Smooth muscle cell (in vitro differentiated cells): Measurements from ENCODE around the gene LRRTM3. TPM values are rescaled to one million over a fixed set of nuclear protein-coding genes. Genes with fewer than 3 reads are reported as not detected.

Source experiments
- DNase-seq: peaks from one replicate; lab custom pipeline; 2025; ENCODE audit not compliant: unreplicated experiment; lab: John Stamatoyannopoulos, UW
- H2AFZ ChIP-seq: fragments of 200-600 bp; sonication (generic); 2 replicates; pipeline ENCODE4 v1.6.0; 2016; ENCODE audit warnings: antibody characterized with exemption, low read depth, mild to moderate bottlenecking
- H3F3A ChIP-seq: fragments of 200-600 bp; sonication (generic); 2 replicates; pipeline ENCODE4 v1.6.0; 2017; ENCODE audit warnings: antibody characterized with exemption, low read depth
- H3K27ac ChIP-seq: fragments of 200-600 bp; sonication (generic); 2 replicates; pipeline ENCODE4 v1.5.1; 2016; ENCODE audit warnings: low read depth, mild to moderate bottlenecking
- H3K27me3 ChIP-seq: fragments of 200-600 bp; sonication (generic); 2 replicates; pipeline ENCODE4 v1.6.1; 2016; ENCODE audit warnings: low read depth, mild to moderate bottlenecking
- H3K36me3 ChIP-seq: fragments of 200-600 bp; sonication (generic); 2 replicates; pipeline ENCODE4 v1.5.1; 2016; ENCODE audit warnings: low read depth
- H3K4me1 ChIP-seq: fragments of 200-600 bp; sonication (generic); 2 replicates; pipeline ENCODE4 v1.5.1; 2016; ENCODE audit warnings: low read depth
- H3K4me2 ChIP-seq: fragments of 200-600 bp; sonication (generic); 2 replicates; pipeline ENCODE4 v1.6.0; 2016; ENCODE audit warnings: mild to moderate bottlenecking
- H3K4me3 ChIP-seq: fragments of 200-600 bp; sonication (generic); 2 replicates; pipeline ENCODE4 v1.5.1; 2016; ENCODE audit warnings: mild to moderate bottlenecking
- H3K79me2 ChIP-seq: fragments of 200-600 bp; sonication (generic); 2 replicates; pipeline ENCODE4 v1.6.0; 2016; ENCODE audit warnings: low read depth, mild to moderate bottlenecking
- H3K9ac ChIP-seq: fragments of 200-600 bp; sonication (generic); 2 replicates; pipeline ENCODE4 v1.6.0; 2016; ENCODE audit warnings: low read depth
- H3K9me3 ChIP-seq: fragments of 200-600 bp; sonication (generic); replicated peaks from 2 replicates; pipeline ENCODE4 v1.5.1; 2016; ENCODE audit warnings: low read depth
- H4K20me1 ChIP-seq: fragments of 200-600 bp; sonication (generic); 2 replicates; pipeline ENCODE4 v1.6.0; 2016; ENCODE audit warnings: low read depth
- CTCF ChIP-seq: fragments of 200-600 bp; sonication (generic); IDR thresholded peaks from 2 replicates; pipeline ENCODE4 v1.5.1; 2017; ENCODE audit warnings: borderline replicate concordance, mild to moderate bottlenecking, antibody characterized with exemption; ENCODE audit not compliant: insufficient read depth, poor library complexity, severe bottlenecking
- WGBS: methylation state at CpG from one replicate; pipeline ENCODE4 v1.1.7; 2016; ENCODE audit warnings: low lambda C conversion rate; 5-methylcytosine and 5-hydroxymethylcytosine counted together
- polyA plus RNA-seq: library from polyadenylated mRNA; unstranded; fragments of >200 nt; fragmentation: Nextera tagmentation; extraction: Ambion mirVana; gene quantifications from 2 replicates; pipeline ENCODE4 v1.2.1, GENCODE V29; 2016
- total RNA-seq: library from RNA; depleted of rRNA; stranded (reverse); fragments of >200 nt; gene quantifications from 2 replicates; pipeline ENCODE4 v1.2.3, GENCODE V29; 2014

The LRRTM3 gene
- total and polyA plus RNA-seq, 2 experiments from 2014 or later = not detected

DNA sequence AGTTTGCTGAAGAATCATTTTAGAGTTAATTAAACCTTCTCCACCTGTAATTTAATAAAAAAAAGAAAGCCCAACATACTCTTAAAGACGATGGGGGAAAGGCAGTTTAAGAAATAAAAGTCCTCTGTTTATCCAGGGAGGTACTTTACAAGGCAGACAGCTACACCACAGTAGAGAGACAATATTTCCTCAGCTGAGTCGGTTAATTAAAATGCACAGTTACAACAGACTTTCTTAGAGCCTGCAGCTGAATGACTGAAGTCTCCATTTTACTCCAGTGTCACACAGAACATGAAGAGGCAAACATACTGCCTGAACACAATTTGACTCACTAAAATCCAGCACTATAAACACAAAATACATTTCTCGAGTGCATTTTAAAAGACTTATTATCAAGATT lies 15.1 kb downstream of the LRRTM3 start:
- H3K4me3 ChIP-seq = no peak overlapping the region
- H3K9ac ChIP-seq = no peak overlapping the region
- no peaks in the 10 kb centered on the region for H3F3A ChIP-seq
- H4K20me1 ChIP-seq = no peaks in the 10 kb centered on the region
- H3K9me3 ChIP-seq = no peaks in the 10 kb centered on the region
- 51% methylated on average over 3 of the region's 3 CpGs for WGBS
- H3K4me2 ChIP-seq = no peak overlapping the region
- no peaks in the 10 kb centered on the region for H3K4me1 ChIP-seq
- H3K27me3 ChIP-seq = no peaks in the 10 kb centered on the region
- no peak for TF ChIP-seq CTCF
- no peaks in the 10 kb centered on the region for H3K79me2 ChIP-seq
- H3K27ac ChIP-seq = no peak overlapping the region
- no peak for DNase-seq
- no peaks in the 10 kb centered on the region for H3K36me3 ChIP-seq
- no peak overlapping the region for H2AFZ ChIP-seq

DNA sequence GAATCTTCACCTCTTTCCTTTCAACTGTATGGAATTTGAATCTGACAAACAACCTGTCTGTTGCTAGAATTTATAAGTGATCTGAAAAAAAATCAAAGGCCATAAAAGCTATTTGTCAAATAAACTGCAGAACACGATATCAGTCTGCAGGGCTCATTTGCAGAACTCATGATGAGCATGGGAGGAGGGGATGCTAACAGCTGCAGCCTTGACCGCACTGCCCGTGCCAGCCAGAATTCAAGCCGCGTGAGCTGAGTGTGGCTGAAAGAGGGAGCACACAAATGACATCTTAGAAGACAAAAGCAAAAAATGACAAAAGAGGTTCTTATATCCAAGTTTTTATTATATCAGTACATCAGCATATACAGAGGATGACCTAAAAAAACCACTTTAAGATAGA lies 15.7 kb downstream of the LRRTM3 start:
- no peak overlapping the region for H3K27ac ChIP-seq
- H3K79me2 ChIP-seq = no peaks in the 10 kb centered on the region
- H3K9me3 ChIP-seq = no peaks in the 10 kb centered on the region
- no peaks in the 10 kb centered on the region for H3K36me3 ChIP-seq
- no peaks in the 10 kb centered on the region for H3F3A ChIP-seq
- no peak overlapping the region for H3K4me2 ChIP-seq
- H3K27me3 ChIP-seq = no peaks in the 10 kb centered on the region
- H4K20me1 ChIP-seq = no peaks in the 10 kb centered on the region
- WGBS = 88% methylated on average over 5 of the region's 5 CpGs
- no peaks in the 10 kb centered on the region for H3K4me1 ChIP-seq
- no peak overlapping the region for H2AFZ ChIP-seq
- no peak overlapping the region for H3K4me3 ChIP-seq
- no peak for TF ChIP-seq CTCF
- no peak overlapping the region for H3K9ac ChIP-seq
- DNase-seq = no peak

DNA sequence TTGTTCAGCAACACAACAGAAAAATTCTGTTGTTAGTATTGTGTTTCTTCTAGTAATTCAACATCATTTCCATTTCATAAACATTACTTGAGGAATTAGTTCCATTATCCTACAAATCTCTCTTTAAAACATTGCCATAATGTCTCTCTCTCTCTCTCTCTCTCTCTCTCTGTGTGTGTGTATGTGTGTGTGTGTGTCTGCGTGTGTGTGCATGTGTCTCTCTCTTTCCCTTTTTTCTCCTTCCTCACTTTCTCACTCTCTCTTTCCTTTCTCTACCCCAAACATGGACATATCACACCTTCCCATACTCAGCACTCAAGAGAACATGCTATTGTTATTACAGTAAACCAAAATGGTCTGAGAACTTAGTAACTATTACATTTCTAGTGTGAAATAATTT lies 16.6 kb downstream of the LRRTM3 start:
- Histone ChIP-seq H2AFZ (no peak overlapping the region), H3K27me3 (no peaks in the 10 kb centered on the region), H3K27ac (no peak overlapping the region), H3K9me3 (no peaks in the 10 kb centered on the region), H4K20me1 (no peaks in the 10 kb centered on the region), H3K79me2 (no peaks in the 10 kb centered on the region), H3K4me3 (no peak overlapping the region), H3K9ac (no peak overlapping the region), H3K36me3 (no peaks in the 10 kb centered on the region), H3K4me2 (no peak overlapping the region), H3F3A (no peaks in the 10 kb centered on the region), H3K4me1 (no peaks in the 10 kb centered on the region)
- DNase-seq = no peak
- TF ChIP-seq CTCF = no peak
- 100% methylated on average over 1 of the region's 1 CpG for WGBS

GRCh38 chr10:66943590-66943989 lies 17.8 kb downstream of the LRRTM3 start:
- H4K20me1 ChIP-seq = no peaks in the 10 kb centered on the region
- WGBS = 96% methylated on average over 2 of the region's 2 CpGs
- no peak overlapping the region for H3K4me3 ChIP-seq
- no peaks in the 10 kb centered on the region for H3K36me3 ChIP-seq
- no peaks in the 10 kb centered on the region for H3F3A ChIP-seq
- no peak overlapping the region for H3K9ac ChIP-seq
- DNase-seq = no peak
- no peak overlapping the region for H3K27ac ChIP-seq
- no peaks in the 10 kb centered on the region for H3K4me1 ChIP-seq
- no peaks in the 10 kb centered on the region for H3K79me2 ChIP-seq
- H2AFZ ChIP-seq = no peak overlapping the region
- H3K27me3 ChIP-seq = no peaks in the 10 kb centered on the region
- no peak overlapping the region for H3K4me2 ChIP-seq
- TF ChIP-seq CTCF = no peak
- H3K9me3 ChIP-seq = no peaks in the 10 kb centered on the region
